Right cardiac atrium (tissue), 5 donors: ENCODE data around the gene SCYGR4. TPM values are rescaled to one million over a fixed set of nuclear protein-coding genes. Genes with fewer than 3 reads are reported as not detected.

ENCODE experiments used
- polyA plus RNA-seq: library from polyadenylated mRNA; stranded (reverse); fragments of 200-250 nt; gene quantifications from one replicate; pipeline ENCODE4 v1.2.3, GENCODE V29; 2013
- total RNA-seq, 4 donors: library from RNA; stranded (reverse); fragmentation: NEBNext Ultra II Directional; extraction: Animal tissue kit (Norgen Biotek cat#: 25700); gene quantifications; one replicate each; pipeline ENCODE4 v1.2.1, GENCODE V29; 2021
- donor health status: healthy with polysubstance abuse.
- donor health status: DM: no; HTN: yes; CAD: no.
- donor health status: DM: no; HTN: no; CAD: no.
- donor health status: DM: no; HTN: yes; CAD: no; lungs with severe emphysema.
- donor health status: DM: yes; HTN: yes; CAD: no.

The SCYGR4 gene
- total and polyA plus RNA-seq, 5 donors: not detected

Other genes starting within 250 kb of the SCYGR4 start
- not detected for gene TM4SF20, start 238.2 kb upstream of the SCYGR4 start, total RNA-seq
- not detected for gene TM4SF20, start 238.2 kb upstream of the SCYGR4 start, polyA plus RNA-seq
- not detected for gene SCYGR1, start 229.5 kb upstream of the SCYGR4 start, total RNA-seq
- not detected for gene SCYGR1, start 229.5 kb upstream of the SCYGR4 start, polyA plus RNA-seq
- gene AGFG1, start 145.3 kb upstream of the SCYGR4 start, total RNA-seq: 10 to 100 TPM; 41.2 to 65.3 (median 50.4) TPM
- 21.5 TPM for gene AGFG1, start 145.3 kb upstream of the SCYGR4 start, polyA plus RNA-seq
- not detected for gene SCYGR2, start 18.6 kb upstream of the SCYGR4 start, total RNA-seq
- gene SCYGR2, start 18.6 kb upstream of the SCYGR4 start, polyA plus RNA-seq: not detected
- not detected for gene SCYGR3, start 2.7 kb upstream of the SCYGR4 start, total RNA-seq
- gene SCYGR3, start 2.7 kb upstream of the SCYGR4 start, polyA plus RNA-seq: not detected
- gene SCYGR5, start 49.3 kb downstream of the SCYGR4 start, total RNA-seq: not detected
- gene SCYGR5, start 49.3 kb downstream of the SCYGR4 start, polyA plus RNA-seq: not detected
- gene SLC19A3, start 100.5 kb downstream of the SCYGR4 start, total RNA-seq: 1 to 10 TPM in 2 of 4 donors, under 1 TPM in 2; 0.29 to 5.0 (median 0.87) TPM
- gene SLC19A3, start 100.5 kb downstream of the SCYGR4 start, polyA plus RNA-seq: 3.5 TPM
- not detected for gene SCYGR6, start 107.3 kb downstream of the SCYGR4 start, total RNA-seq
- gene SCYGR6, start 107.3 kb downstream of the SCYGR4 start, polyA plus RNA-seq: not detected
- gene SCYGR7, start 110.8 kb downstream of the SCYGR4 start, total RNA-seq: not detected
- gene SCYGR7, start 110.8 kb downstream of the SCYGR4 start, polyA plus RNA-seq: not detected
- not detected for gene SCYGR8, start 128.4 kb downstream of the SCYGR4 start, total RNA-seq
- not detected for gene SCYGR8, start 128.4 kb downstream of the SCYGR4 start, polyA plus RNA-seq
- gene CCL20, start 196.3 kb downstream of the SCYGR4 start, total RNA-seq: not detected
- not detected for gene CCL20, start 196.3 kb downstream of the SCYGR4 start, polyA plus RNA-seq